HG03457 (cell line): Measurements from ENCODE around the gene GRHPR.
"Not testable (repeated sequence)": the region's sequence is repeated elsewhere in the genome, so short reads cannot be mapped to it uniquely, and the experiment has no call there.

Source experiments
- ATAC-seq: cut with Tn5 transposase; IDR thresholded peaks from one replicate; pipeline ENCODE4 v1.9.1; 2021; ENCODE audit warnings: moderate number of reproducible peaks; ENCODE audit not compliant: unreplicated experiment

Gene GRHPR

GRCh38 chr9:37420271-37421215 is 2.0 kb upstream of the GRHPR start:
- no peak for ATAC-seq

GRCh38 chr9:37421914-37422288 is 595 bp upstream of the GRHPR start:
- ATAC-seq: peak; percentile 5

GRCh38 chr9:37423508-37423907 is 1.0 kb downstream of the GRHPR start:
- no peak for ATAC-seq

GRCh38 chr9:37424204-37424685 is 1.7 kb downstream of the GRHPR start:
- ATAC-seq: no peak

- no peak for ATAC-seq
Observed at GRCh38 chr9:37424686-37425297, 2.3 kb downstream of the GRHPR start.

GRCh38 chr9:37425298-37425752 is 2.8 kb downstream of the GRHPR start:
- no peak for ATAC-seq

- not testable (repeated sequence) for ATAC-seq
Observed at GRCh38 chr9:37426431-37426830, 3.9 kb downstream of the GRHPR start.

GRCh38 chr9:37426846-37427245 is 4.3 kb downstream of the GRHPR start:
- ATAC-seq: no peak

DNA sequence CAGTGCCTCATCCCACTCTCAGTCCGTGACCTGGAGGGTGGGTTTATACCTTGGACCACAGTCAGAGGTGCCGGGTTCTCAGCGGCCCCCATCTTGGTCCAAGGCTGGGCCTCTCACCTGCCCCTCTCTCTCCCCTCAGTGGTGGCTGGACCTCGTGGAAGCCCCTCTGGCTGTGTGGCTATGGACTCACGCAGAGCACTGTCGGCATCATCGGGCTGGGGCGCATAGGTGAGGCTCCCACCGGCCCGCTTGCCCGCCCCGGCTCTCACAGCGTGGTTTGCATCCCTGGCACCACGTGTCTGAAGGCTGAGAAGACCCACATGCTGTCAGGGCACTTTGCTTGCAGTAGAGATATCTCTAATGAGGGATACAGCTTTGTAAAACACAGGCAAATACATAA is 5.8 kb downstream of the GRHPR start:
- ATAC-seq: no peak

- ATAC-seq: no peak
Observed at GRCh38 chr9:37429441-37430285, 7.2 kb downstream of the GRHPR start.

GRCh38 chr9:37430841-37431597 is 8.5 kb downstream of the GRHPR start:
- no peak for ATAC-seq

DNA sequence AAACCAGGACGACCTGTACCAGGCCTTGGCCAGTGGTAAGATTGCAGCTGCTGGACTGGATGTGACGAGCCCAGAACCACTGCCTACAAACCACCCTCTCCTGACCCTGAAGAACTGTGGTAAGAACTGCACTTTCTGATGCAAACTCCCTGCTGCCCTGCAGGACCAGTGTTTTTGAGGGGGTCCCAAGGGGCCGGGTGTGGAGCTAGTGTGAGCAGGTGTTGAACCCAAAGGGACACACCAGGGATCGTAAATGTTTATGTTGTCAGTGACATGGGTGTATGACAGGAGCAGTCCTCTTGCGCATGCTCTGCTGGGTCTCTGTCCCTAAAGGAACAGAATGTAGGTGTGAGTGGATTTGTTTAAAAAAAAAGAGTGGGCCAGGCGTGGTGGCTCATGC is 9.5 kb downstream of the GRHPR start:
- no peak for ATAC-seq

- no peak for ATAC-seq
Observed at GRCh38 chr9:37433867-37434371, 11.4 kb downstream of the GRHPR start.

DNA sequence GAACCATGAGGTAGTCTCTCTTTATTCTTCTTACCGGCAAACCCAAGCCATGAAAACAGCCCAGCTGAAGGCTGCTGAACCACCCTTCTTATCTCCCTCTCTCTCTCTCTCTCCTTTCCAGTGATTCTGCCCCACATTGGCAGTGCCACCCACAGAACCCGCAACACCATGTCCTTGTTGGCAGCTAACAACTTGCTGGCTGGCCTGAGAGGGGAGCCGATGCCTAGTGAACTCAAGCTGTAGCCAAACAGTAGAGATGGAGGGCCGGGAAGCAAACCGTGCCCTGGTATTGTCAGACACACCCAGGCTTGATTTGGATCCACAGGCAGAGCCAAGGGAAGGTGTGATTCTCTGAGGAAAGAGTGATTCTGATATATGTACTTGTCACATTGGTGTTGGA is 14.0 kb downstream of the GRHPR start:
- no peak for ATAC-seq

- ATAC-seq: no peak
Observed at GRCh38 chr9:37437010-37437409, 14.5 kb downstream of the GRHPR start.

GRCh38 chr9:37437621-37438020 is 15.1 kb downstream of the GRHPR start:
- ATAC-seq: no peak

- ATAC-seq: no peak
Observed at GRCh38 chr9:37438359-37438758, 15.9 kb downstream of the GRHPR start.

DNA sequence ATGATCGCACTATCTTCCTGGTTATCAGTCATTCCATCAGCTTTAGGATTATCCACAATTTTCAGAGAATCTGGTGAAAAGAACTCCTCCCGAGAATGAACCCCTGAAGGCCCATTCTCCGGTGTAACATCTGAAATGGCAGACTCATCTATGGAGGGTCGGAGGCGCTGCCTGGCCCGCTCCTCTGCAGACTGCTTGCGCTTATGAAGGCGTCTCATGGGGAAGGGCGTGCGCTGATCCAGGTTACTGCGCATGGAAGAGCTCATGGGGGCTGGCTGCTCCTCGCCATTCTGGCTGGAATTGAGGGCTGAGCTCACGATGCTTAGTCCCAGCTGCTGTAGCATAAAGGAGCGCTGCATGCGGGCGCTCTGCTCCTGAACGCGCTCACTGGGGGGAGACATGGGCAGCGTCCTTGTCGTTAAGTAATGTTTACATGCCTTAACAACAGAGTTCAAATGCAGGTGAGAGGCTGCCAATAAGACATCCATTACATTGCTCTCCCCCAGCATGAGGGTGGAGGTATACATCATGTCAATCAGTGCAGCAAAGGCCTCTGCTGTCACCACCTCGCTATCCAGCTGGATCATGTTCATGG is 19.4 kb downstream of the GRHPR start:
- ATAC-seq: no peak

DNA sequence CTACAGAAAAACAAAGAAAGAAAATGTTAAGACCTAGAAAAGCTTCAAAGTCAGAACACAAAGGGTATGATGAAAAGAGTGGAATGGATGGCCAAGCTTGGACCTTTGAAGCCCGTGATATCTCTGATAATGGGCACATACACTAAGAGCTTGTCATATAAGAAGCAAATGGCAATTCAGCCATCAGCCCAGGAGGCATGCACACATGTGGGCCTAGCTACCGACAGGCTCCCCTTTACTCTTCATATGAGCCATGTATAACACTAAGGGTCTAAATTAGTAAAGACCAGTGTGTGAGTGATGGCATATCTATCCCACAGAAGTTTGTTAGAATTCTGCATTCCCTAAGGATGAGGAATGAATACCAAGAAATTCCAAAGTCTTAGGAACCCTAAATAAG is 20.1 kb downstream of the GRHPR start:
- no peak for ATAC-seq

GRCh38 chr9:37443566-37443965 is 21.1 kb downstream of the GRHPR start:
- no peak for ATAC-seq
